Mucosa of gallbladder (tissue), 1 donor: ENCODE data around the gene RTL3. TPM values are rescaled to one million over a fixed set of nuclear protein-coding genes. Genes with fewer than 3 reads are reported as not detected.

ENCODE experiments used
- DNase-seq: peaks from one replicate; pipeline ENCODE4 v3.0.0-alpha.2; 2020; ENCODE audit warnings: low spot score
- total RNA-seq: library from RNA; stranded (reverse); gene quantifications from one replicate; pipeline ENCODE4 v1.2.1, GENCODE V29; 2021
- donor health status: DM: no; HTN: no; CAD: no.

Gene RTL3
- total RNA-seq, 1 donor from 2014 or later: not detected

GRCh38 chrX:78619834-78620233 lies 39.3 kb downstream of the RTL3 start:
- no peak for DNase-seq

- DNase-seq: no peak
Measured at GRCh38 chrX:78618987-78619386, 40.1 kb downstream of the RTL3 start.

- no peak for DNase-seq
Measured at GRCh38 chrX:78614264-78614663, 44.9 kb downstream of the RTL3 start.

Other genes with a start within 250 kb of the RTL3 start
- gene LPAR4, start 88.4 kb upstream of the RTL3 start, total RNA-seq: 0.20 TPM